ENCODE measurements around the gene CASKIN1.
A peak's percentile ranks its signal among the peaks of the same experiment; 100 is the strongest.

Gene CASKIN1

GRCh38 chr16:2190659-2191445 is 5.6 kb downstream of the CASKIN1 start:
- DNase-seq: no peak

- DNase-seq: no peak
These were observed 6.3 kb downstream of the CASKIN1 start for GRCh38 chr16:2190002-2190658.

GRCh38 chr16:2189252-2189893 is 7.0 kb downstream of the CASKIN1 start:
- DNase-seq: no peak

GRCh38 chr16:2188395-2188794 is 8.0 kb downstream of the CASKIN1 start:
- no peak for DNase-seq

DNA sequence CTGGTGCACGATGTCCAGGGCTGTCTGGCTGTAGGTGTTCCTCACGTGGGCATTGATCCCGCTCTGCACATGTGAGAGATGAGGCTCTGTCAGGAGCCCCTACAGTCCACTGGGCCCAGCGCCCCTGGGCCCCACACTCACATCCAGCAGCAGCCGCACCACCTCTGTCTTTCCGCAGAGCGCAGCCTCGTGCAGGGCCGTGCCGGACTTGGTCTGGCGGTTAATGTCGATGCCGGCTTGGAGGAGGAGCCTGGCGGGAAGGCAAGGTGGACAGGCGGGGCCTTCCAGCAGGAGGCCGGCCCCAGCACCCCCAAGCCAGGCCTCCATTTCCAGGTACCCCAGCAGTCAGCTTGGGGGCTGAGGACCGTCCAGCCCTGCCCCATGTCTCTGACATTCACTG is 9.2 kb downstream of the CASKIN1 start:
- DNase-seq: no peak

- no peak for DNase-seq
These were observed 9.9 kb downstream of the CASKIN1 start for GRCh38 chr16:2186505-2186904.

DNA sequence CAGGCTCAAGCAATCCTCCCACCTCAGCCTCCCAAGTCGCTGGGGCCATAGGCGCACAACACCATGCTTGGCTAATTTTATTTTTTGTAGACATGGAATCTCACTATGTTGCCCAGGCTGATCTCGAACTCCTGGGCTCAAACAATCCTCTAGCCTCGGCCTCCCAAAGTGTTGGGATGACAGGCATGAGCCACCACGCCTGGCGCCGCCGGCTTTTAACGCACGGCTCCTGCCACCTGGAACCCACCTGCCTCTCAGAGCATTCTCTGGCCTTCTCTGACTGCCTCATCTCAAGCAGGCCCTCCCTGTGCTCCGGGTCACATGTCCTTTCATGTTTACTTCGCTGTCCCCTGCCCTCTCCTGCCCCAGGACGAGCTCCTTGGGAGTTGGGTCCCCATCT is 10.3 kb downstream of the CASKIN1 start:
- no peak for DNase-seq

DNA sequence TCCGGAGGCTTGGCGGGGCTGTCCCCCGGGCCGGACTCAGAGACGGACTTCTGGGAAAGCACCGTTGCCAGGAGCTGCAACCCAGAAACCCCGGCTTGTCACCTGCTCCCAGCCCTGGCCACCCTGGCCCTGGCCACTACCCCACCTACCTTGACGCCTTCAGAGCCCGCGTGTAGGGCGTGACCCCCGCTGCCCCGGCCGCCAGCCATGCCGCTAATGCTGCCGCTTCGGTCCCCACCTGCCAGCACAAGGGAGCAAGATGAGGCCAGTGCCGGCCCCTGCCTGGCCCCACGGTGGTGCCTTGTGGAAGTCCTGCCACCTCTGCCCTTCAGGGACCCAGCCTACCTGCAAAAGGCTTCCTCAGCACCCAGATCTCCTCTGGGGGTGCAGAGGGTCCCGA is 11.4 kb downstream of the CASKIN1 start:
- DNase-seq: no peak

DNA sequence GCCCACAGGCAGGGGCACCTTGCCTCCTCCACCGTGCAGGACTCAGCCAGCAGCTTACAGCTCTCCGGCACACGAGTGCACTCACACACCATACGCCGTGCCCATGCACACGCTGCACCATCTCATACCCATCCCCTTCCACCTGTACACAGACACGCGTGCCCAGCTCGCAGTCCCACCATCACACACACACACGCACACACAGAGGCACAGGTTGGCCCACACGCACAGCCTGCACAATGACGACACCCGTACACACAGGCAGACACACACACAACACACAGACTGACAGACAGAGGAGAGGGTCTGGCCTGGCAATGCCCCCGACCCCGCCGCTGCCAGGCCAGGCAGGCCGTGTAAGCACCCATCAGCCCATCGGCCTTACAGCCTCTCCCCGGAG is 12.1 kb downstream of the CASKIN1 start:
- DNase-seq: no peak

DNA sequence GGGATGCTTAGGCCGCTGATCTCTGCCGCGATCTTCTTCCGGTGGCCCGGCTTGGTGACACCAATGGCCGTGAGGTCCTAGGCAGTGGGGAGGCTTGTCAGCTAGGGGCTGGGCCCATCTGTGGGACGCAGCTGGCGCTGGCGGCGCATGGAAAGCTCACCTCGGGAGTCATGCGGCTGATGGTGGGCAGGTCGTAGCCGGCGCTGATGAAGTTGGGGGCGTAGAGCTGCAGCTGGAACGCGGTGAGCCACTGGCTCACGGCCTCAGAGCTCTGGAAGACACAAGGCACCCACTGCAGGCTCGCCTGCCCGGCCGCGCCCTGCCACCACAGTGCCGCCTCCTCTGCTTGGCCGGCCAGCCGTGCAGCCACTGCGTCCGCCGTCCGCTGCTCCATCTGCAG is 12.7 kb downstream of the CASKIN1 start:
- no peak for DNase-seq

DNA sequence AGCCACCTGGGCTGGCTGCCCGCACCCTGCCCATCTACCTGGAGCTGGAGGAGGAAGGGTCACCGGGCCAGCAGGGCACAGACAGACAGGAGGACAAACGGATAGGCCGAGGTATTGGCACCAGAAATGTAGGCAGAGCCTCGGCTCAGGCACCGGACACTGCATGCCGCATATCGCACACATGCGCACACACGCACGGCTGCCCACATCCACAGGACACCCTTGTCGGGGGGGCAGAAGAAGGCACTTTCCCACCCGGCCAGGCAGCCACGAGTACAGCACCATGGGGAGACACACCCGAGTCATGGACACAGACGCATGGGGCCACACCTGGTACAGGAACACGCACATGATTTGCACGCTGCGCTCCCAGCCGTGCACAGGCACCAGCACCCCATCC is 14.5 kb downstream of the CASKIN1 start:
- DNase-seq: no peak

GRCh38 chr16:2180962-2181923 is 15.2 kb downstream of the CASKIN1 start:
- no peak for DNase-seq

GRCh38 chr16:2180461-2180860 is 15.9 kb downstream of the CASKIN1 start:
- no peak for DNase-seq

GRCh38 chr16:2179576-2179975 is 16.8 kb downstream of the CASKIN1 start:
- no peak for DNase-seq

- DNase-seq: no peak
These were observed 17.3 kb downstream of the CASKIN1 start for GRCh38 chr16:2179107-2179501.

GRCh38 chr16:2178321-2179106 is 17.9 kb downstream of the CASKIN1 start:
- peak; percentile 76 for DNase-seq

GRCh38 chr16:2177561-2177960 is 18.8 kb downstream of the CASKIN1 start:
- DNase-seq: no peak

DNA sequence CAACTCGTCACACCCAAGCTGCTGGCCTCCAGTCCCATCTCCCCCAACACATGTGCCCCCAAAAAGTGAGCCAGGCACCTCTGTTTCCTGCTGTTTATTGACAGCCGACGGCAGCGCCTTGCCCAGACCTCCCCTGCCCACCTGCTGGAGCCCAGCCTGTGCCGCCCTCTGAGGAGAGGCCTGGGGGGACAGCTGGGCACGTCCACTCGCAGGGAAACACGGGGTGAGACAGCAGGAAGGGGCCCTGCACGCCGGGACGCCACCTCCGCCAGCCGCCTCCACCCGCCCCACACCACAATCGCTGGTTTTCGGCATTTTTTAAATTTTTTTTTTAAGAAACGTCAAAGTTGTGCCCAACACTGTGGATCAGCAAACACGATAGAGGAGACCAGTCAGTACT is 19.3 kb downstream of the CASKIN1 start:
- no peak for DNase-seq

GRCh38 chr16:2176047-2176446 is 20.4 kb downstream of the CASKIN1 start:
- no peak for DNase-seq

DNA sequence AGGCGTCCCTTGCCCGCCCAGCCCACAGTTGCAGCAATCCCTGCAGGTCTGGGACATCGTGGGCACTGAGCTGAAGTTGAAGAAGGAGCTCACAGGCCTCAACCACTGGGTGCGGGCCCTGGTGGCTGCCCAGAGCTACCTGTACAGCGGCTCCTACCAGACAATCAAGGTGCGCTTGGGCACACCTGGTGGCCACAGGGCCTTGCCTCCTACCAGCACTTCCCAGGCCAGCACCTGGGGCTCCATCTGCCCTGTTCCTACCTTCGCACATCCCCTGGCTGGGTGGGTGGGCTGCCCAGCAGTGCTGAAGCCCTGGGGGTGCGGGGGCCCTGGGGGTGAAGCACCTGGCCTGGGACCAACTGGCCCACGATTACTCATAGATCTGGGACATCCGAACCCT is 21.0 kb downstream of the CASKIN1 start:
- DNase-seq: no peak

GRCh38 chr16:2174396-2175131 is 21.8 kb downstream of the CASKIN1 start:
- DNase-seq: no peak
